Osteoblast (primary cell): ENCODE measurements around the gene RAD50. TPM values are rescaled to one million over a fixed set of nuclear protein-coding genes. Genes with fewer than 3 reads are reported as not detected.

Source experiments
- DNase-seq: peaks from one replicate; pipeline ENCODE4 v3.0.0; 2011; ENCODE audit warnings: low spot score, mixed read lengths; ENCODE audit not compliant: insufficient read length; ENCODE audit errors: missing footprints
- H2AFZ ChIP-seq: 2 replicates; pipeline ENCODE4 v1.6.0; 2011; ENCODE audit warnings: mild to moderate bottlenecking, low read length
- H3K27ac ChIP-seq: 2 replicates; pipeline ENCODE4 v1.5.1; 2011; ENCODE audit warnings: mild to moderate bottlenecking, low read depth, low read length, moderate library complexity
- H3K27me3 ChIP-seq: 2 replicates; pipeline ENCODE4 v1.6.0; 2012; ENCODE audit warnings: mild to moderate bottlenecking, control low read depth, inconsistent platforms, low read length, moderate library complexity; ENCODE audit not compliant: insufficient read depth
- H3K36me3 ChIP-seq: 2 replicates; pipeline ENCODE4 v1.5.1; 2011; ENCODE audit warnings: mild to moderate bottlenecking, low read length, control low read depth, moderate library complexity; ENCODE audit not compliant: insufficient read depth
- H3K4me1 ChIP-seq: 2 replicates; pipeline ENCODE4 v1.5.1; 2011; ENCODE audit warnings: mild to moderate bottlenecking, low read length, control low read depth, moderate library complexity; ENCODE audit not compliant: insufficient read depth
- H3K4me2 ChIP-seq: 2 replicates; pipeline ENCODE4 v1.6.0; 2011; ENCODE audit warnings: mild to moderate bottlenecking, low read length; ENCODE audit not compliant: insufficient read depth
- H3K4me3 ChIP-seq: fragments of 200-600 bp; sonication (generic); 3 replicates; pipeline ENCODE4 v1.5.1; 2012; ENCODE audit warnings: mild to moderate bottlenecking, low read length, inconsistent platforms; ENCODE audit not compliant: insufficient read depth
- H3K79me2 ChIP-seq: 2 replicates; pipeline ENCODE4 v1.6.0; 2012; ENCODE audit warnings: mild to moderate bottlenecking, low read length, control low read depth, inconsistent platforms; ENCODE audit not compliant: insufficient read depth
- H3K9me3 ChIP-seq: 2 replicates; pipeline ENCODE4 v1.5.1; 2011; ENCODE audit warnings: low read depth, low read length, control low read depth
- H4K20me1 ChIP-seq: 2 replicates; pipeline ENCODE4 v1.6.0; 2012; ENCODE audit warnings: mild to moderate bottlenecking, low read length, control low read depth; ENCODE audit not compliant: insufficient read depth
- total RNA-seq: library from RNA; depleted of rRNA; stranded (reverse); fragments of >200 nt; gene quantifications from 2 replicates; pipeline ENCODE4 v1.2.3, GENCODE V29; 2012
- TF ChIP-seq, protein P1 (sequence below): IDR thresholded peaks from 2 replicates; pipeline ENCODE4 v1.5.1; 2011; ENCODE audit warnings: mild to moderate bottlenecking, low read depth, low read length, moderate library complexity; ENCODE audit errors: extremely low read depth

RAD50 gene
- total RNA-seq, 1 donor = 39.4 TPM

DNA sequence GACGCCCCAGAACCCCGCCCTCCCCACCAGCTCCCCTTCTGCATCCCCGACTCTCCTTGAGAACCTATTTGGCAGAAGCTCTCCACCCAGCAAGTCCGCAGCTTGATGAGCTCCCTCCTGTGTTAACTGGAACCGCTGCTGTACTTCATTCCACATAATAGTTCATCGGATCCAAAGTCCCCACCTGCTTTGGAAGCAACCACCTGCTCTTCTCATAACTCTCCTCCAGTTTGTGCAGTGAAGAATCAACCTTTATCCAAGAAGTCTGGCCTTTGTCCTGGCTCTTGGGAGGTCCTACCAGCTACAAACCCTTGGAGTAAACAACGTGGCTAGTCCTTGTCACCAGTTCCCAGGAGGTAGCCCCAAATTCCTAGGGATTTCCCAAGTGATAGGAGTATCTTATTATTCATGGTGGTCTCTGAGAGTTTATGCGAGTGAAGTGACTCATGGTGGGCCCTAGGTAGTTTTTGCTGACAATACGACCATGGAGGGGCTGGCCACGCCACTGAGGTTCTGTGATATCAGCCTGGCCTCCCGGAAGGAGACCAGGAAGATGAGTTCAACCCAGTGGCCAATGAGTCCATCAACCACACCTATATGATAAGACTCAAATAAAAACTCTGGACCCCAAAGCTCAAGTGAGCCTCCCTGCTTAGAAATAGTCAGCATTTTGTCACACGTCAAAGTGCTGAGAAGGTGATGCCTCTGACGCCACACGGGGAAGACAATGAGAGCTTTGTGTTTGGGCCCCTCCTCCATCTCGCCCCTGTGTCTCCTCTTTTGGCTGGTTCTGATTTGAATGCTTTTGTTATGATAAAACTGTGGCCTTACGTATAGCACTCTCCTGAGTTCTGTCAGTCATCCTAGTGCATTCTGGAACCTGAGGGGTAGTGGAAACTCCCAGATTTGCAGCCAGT is 113.4 kb downstream of the RAD50 start:
- no peak for DNase-seq
- Histone ChIP-seq H3K27me3 (no peaks in the 10 kb centered on the region), H3K4me2 (no peak overlapping the region), H4K20me1 (no peaks in the 10 kb centered on the region), H2AFZ (no peak overlapping the region), H3K4me1 (peaks cover 15% of the 10 kb centered on the region), H3K4me3 (no peak overlapping the region), H3K27ac (no peak overlapping the region), H3K36me3 (no peaks in the 10 kb centered on the region), H3K79me2 (no peaks in the 10 kb centered on the region), H3K9me3 (no peaks in the 10 kb centered on the region)
- TF ChIP-seq, protein P1, sequence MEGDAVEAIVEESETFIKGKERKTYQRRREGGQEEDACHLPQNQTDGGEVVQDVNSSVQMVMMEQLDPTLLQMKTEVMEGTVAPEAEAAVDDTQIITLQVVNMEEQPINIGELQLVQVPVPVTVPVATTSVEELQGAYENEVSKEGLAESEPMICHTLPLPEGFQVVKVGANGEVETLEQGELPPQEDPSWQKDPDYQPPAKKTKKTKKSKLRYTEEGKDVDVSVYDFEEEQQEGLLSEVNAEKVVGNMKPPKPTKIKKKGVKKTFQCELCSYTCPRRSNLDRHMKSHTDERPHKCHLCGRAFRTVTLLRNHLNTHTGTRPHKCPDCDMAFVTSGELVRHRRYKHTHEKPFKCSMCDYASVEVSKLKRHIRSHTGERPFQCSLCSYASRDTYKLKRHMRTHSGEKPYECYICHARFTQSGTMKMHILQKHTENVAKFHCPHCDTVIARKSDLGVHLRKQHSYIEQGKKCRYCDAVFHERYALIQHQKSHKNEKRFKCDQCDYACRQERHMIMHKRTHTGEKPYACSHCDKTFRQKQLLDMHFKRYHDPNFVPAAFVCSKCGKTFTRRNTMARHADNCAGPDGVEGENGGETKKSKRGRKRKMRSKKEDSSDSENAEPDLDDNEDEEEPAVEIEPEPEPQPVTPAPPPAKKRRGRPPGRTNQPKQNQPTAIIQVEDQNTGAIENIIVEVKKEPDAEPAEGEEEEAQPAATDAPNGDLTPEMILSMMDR = no peak

DNA sequence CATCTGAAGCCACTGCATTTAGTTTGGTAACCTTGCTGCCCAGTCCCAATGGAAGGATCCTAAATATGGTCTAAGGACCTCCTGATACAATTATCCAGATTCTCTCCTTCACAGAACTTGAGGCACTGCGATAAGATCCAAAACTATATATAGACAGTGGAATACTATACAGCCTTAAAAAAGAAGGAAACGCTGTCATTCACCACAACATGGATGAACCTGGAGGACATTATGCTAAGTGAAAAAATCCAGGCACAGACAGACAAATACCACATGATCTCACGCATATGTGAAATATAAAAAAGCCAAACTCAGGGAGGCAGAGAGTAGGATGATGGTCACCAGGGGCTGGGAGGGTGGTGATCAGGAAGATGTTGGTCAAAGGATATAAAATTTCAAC is 114.2 kb downstream of the RAD50 start:
- Histone ChIP-seq H3K4me3 (no peak overlapping the region), H3K4me2 (no peak overlapping the region), H3K27ac (no peak overlapping the region), H4K20me1 (no peaks in the 10 kb centered on the region), H2AFZ (no peak overlapping the region), H3K36me3 (no peaks in the 10 kb centered on the region), H3K79me2 (no peaks in the 10 kb centered on the region), H3K9me3 (no peaks in the 10 kb centered on the region), H3K4me1 (peaks cover 19% of the 10 kb centered on the region), H3K27me3 (no peaks in the 10 kb centered on the region)
- peak; percentile 29 for DNase-seq
- TF ChIP-seq, protein P1 = no peak

DNA sequence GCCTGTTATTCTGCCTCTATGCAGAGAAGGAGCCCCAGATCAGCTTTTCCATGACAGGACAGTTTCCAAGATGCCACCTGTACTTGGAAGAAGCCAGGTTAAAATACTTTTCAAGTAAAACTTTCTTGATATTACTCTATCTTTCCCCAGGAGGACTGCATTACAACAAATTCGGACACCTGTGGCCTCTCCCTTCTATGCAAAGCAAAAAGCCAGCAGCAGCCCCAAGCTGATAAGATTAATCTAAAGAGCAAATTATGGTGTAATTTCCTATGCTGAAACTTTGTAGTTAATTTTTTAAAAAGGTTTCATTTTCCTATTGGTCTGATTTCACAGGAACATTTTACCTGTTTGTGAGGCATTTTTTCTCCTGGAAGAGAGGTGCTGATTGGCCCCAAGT is 116.7 kb downstream of the RAD50 start:
- Histone ChIP-seq H3K27ac (no peak overlapping the region), H4K20me1 (no peaks in the 10 kb centered on the region)
- TF ChIP-seq, protein P1 = no peak

DNA sequence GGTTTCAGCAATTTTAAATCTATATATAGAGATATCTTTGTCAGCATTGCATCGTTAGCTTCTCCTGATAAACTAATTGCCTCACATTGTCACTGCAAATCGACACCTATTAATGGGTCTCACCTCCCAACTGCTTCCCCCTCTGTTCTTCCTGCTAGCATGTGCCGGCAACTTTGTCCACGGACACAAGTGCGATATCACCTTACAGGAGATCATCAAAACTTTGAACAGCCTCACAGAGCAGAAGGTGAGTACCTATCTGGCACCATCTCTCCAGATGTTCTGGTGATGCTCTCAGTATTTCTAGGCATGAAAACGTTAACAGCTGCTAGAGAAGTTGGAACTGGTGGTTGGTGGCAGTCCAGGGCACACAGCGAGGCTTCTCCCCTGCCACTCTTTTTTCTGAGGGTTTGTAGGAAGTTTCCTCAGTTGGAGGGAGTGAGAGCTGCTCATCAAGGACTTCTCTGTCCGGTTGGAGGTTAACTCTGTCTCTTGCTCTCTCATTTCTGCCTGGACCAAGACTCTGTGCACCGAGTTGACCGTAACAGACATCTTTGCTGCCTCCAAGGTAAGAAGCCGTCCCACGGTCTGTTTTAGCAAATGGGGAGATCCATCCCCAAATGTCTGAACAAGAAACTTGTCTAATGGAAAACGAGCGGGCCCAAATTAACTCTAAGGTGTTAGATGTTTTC is 117.3 kb downstream of the RAD50 start, which contains the start of gene IL4:
Gene IL4 (plus strand): TSS at position 51 of the 692 bp plus-strand sequence. CDS start 62 bp downstream, at position 113.
- Histone ChIP-seq H3K79me2 (no peaks in the 10 kb centered on the region), H3K4me1 (peaks cover 35% of the 10 kb centered on the region), H3K27ac (peak within 1 kb of the TSS; percentile 90), H3K27me3 (no peaks in the 10 kb centered on the region), H3K4me2 (peak within 1 kb of the TSS; percentile 86), H2AFZ (peak within 1 kb of the TSS; percentile 83), H4K20me1 (no peaks in the 10 kb centered on the region), H3K9me3 (no peaks in the 10 kb centered on the region), H3K36me3 (no peaks in the 10 kb centered on the region), H3K4me3 (peak within 1 kb of the TSS; percentile 69)
- TF ChIP-seq, protein P1 = no peak
- DNase-seq = no peak

More for the DNA sequence above, 116.7 kb downstream of the RAD50 start:
- H3K79me2 ChIP-seq = no peaks in the 10 kb centered on the region
- no peaks in the 10 kb centered on the region for H3K27me3 ChIP-seq
- DNase-seq = no peak
- H3K4me1 ChIP-seq = peaks cover 35% of the 10 kb centered on the region
- H3K4me3 ChIP-seq = no peak overlapping the region
- no peaks in the 10 kb centered on the region for H3K9me3 ChIP-seq
- H3K4me2 ChIP-seq = no peak overlapping the region
- H3K36me3 ChIP-seq = no peaks in the 10 kb centered on the region
- no peak overlapping the region for H2AFZ ChIP-seq
